Pancreas (tissue), 10 donors: ENCODE results near the gene ZNF33A. TPM values are rescaled to one million over a fixed set of nuclear protein-coding genes. Genes with fewer than 3 reads are reported as not detected.
"Not testable (repeated sequence)": the region's sequence is repeated elsewhere in the genome, so short reads cannot be mapped to it uniquely, and the experiment has no call there.

Experiments
- ATAC-seq, 4 donors: fragments of 200-7000 bp; cut with Tn5 transposase; one replicate each; pipeline versions ENCODE4 v1.8.0 to v1.9.1; 2020; ENCODE audit warnings: mild to moderate bottlenecking in 4 of 4, moderate library complexity in 4 of 4
- DNase-seq, 6 donors: peaks; one replicate each; pipeline ENCODE4 v3.0.0-alpha.2; 2020
- FAIRE-seq: peaks from 2 replicates; lab custom pipeline; 2012; peaks lifted over from hg19 to GRCh38; lab: Jason Lieb, UNC
- H3K27ac ChIP-seq, 4 donors: fragments of 200-600 bp; sonication (generic); 1 replicate in 3 of 4; 2 replicates in 1 of 4; pipeline versions ENCODE4 v1.5.0 to v1.8.0; 2020
- H3K27me3 ChIP-seq, 4 donors: fragments of 200-600 bp; one replicate each; pipeline ENCODE4 v1.8.0; 2021
- H3K36me3 ChIP-seq, 3 donors: fragments of 200-600 bp; sonication (generic) in 1 of 3; one replicate each; pipeline versions ENCODE4 v1.5.0 to v1.8.0; 2020 to 2021
- H3K4me1 ChIP-seq, 3 donors: fragments of 200-600 bp; one replicate each; pipeline ENCODE4 v1.8.0; 2021
- H3K4me3 ChIP-seq, 4 donors: fragments of 200-600 bp; sonication (generic) in 2 of 4; one replicate each; pipeline versions ENCODE4 v1.5.0 to v1.8.0; 2020 to 2021
- H3K9me3 ChIP-seq, 4 donors: fragments of 200-600 bp; one replicate each; pipeline ENCODE4 v1.8.0; 2021
- CTCF ChIP-seq, 4 donors: fragments of 200-600 bp; sonication (generic) in 3 of 4; IDR thresholded peaks; one replicate each; pipeline versions ENCODE4 v1.5.0 to v1.8.0; 2021; ENCODE audit warnings: antibody characterized with exemption in 4 of 4
- WGBS, 2 donors: extraction: QIAGEN DNeasy Blood & Tissue Kit; methylation state at CpG; one replicate each; pipeline ENCODE4 v1.1.7; 2013; 5-methylcytosine and 5-hydroxymethylcytosine counted together
- intact Hi-C, 3 donors: fragments of 100-400 bp; cut with DNase I; formaldehyde crosslinking; loops; one replicate each; pipeline versions ENCODE4 v1.11.1 to v1.14.2; 2022
- polyA plus RNA-seq, 2 donors: library from polyadenylated mRNA; stranded (reverse); fragments of 200-250 nt; gene quantifications; one replicate each; pipeline ENCODE4 v1.2.3, GENCODE V29; 2013
- total RNA-seq, 6 donors: library from RNA; stranded (reverse); fragmentation: NEBNext Ultra II Directional in 4 of 6; extraction: Animal tissue kit (Norgen Biotek cat#: 25700) in 4 of 6; gene quantifications; one replicate each; pipeline versions ENCODE4 v1.2.1 to v1.2.4, GENCODE V29; 2021 to 2023
- donor health status: healthy with polysubstance abuse.
- donor health status: DM: no; HTN: no; CAD: no; lungs with moderate emphysema.
- donor health status: DM: no; HTN: no; CAD: no.
- donor health status: control.
- donor health status: control.
- donor health status: Bipolar disorder and iron deficiency.
- donor health status: DM: yes; HTN: yes; CAD: no.
- donor health status: DM: no; HTN: no; CAD: no.
- donor health status: DM: no; HTN: no; CAD: no.
- donor health status: DM: yes; HTN: yes; CAD: no.

The ZNF33A gene
- total and polyA plus RNA-seq, 8 donors, result 9.7 to 32.1 (median 19.0) TPM

GRCh38 chr10:38054361-38054797 is 43.9 kb downstream of the ZNF33A start:
- FAIRE-seq, result no peak
- peak in 2 of 4 donors; percentile 21 to 38 for ATAC-seq
- Histone ChIP-seq H3K4me1 (no peaks in the 10 kb centered on the region), H3K4me3 (no peak overlapping the region), H3K36me3 (peaks cover 5 to 51% (median 14%) of the 10 kb centered on the region in 3 donors), H3K27me3 (no peaks in the 10 kb centered on the region), H3K27ac (no peak overlapping the region), H3K9me3 (peaks cover 0 to 11% (median 4%) of the 10 kb centered on the region in 4 donors)
- no peak for TF ChIP-seq CTCF (IDR thresholded peaks at IDR 0.05)
- no peak for DNase-seq
- intact Hi-C loops, result no loop called here

GRCh38 chr10:38055274-38055894 is 44.9 kb downstream of the ZNF33A start:
- WGBS, 2 donors, result 97% methylated on average over 5 of the region's 5 CpGs
- DNase-seq, ATAC-seq, H3K4me1 ChIP-seq, H3K27me3 ChIP-seq, FAIRE-seq, intact Hi-C loops, H3K27ac ChIP-seq, H3K4me3 ChIP-seq: not testable (repeated sequence)
- Histone ChIP-seq H3K9me3 (peaks cover 0 to 11% (median 4%) of the 10 kb centered on the region in 4 donors), H3K36me3 (peaks cover 5 to 52% (median 14%) of the 10 kb centered on the region in 3 donors)

- ATAC-seq, H3K36me3 ChIP-seq, FAIRE-seq, intact Hi-C loops, DNase-seq, H3K4me1 ChIP-seq, H3K4me3 ChIP-seq, H3K9me3 ChIP-seq, H3K27me3 ChIP-seq, H3K27ac ChIP-seq: not testable (repeated sequence)
- WGBS, 2 donors, result 63 to 72% methylated on average over 1 of the region's 1 CpG
Measured at GRCh38 chr10:38069663-38070062, 59.2 kb downstream of the ZNF33A start.

- 80 to 84% methylated on average over 8 of the region's 8 CpGs for WGBS, 2 donors
- Histone ChIP-seq H3K9me3 (no peaks in the 10 kb centered on the region), H3K27ac (no peak overlapping the region), H3K4me3 (no peak overlapping the region), H3K4me1 (no peaks in the 10 kb centered on the region), H3K27me3 (no peaks in the 10 kb centered on the region), H3K36me3 (no peaks in the 10 kb centered on the region)
- intact Hi-C loops, result no loop called here
- no peak for TF ChIP-seq CTCF (IDR thresholded peaks at IDR 0.05)
- no peak for DNase-seq
- ATAC-seq, result no peak
- FAIRE-seq, result no peak
Measured at GRCh38 chr10:38070501-38070900, 60.0 kb downstream of the ZNF33A start.

- Histone ChIP-seq H3K27ac (no peak overlapping the region), H3K27me3 (no peaks in the 10 kb centered on the region), H3K36me3 (no peaks in the 10 kb centered on the region), H3K9me3 (no peaks in the 10 kb centered on the region), H3K4me1 (no peaks in the 10 kb centered on the region), H3K4me3 (no peak overlapping the region)
- intact Hi-C loops, result no loop called here
- no peak for TF ChIP-seq CTCF (IDR thresholded peaks at IDR 0.05)
- no peak for DNase-seq
- ATAC-seq, result no peak
- FAIRE-seq, result no peak
Measured at GRCh38 chr10:38072552-38072951, 62.1 kb downstream of the ZNF33A start.

GRCh38 chr10:38076687-38077086 is 66.2 kb downstream of the ZNF33A start:
- WGBS, 2 donors, result 63 to 70% methylated on average over 2 of the region's 2 CpGs
- H3K4me1 ChIP-seq, result no peaks in the 10 kb centered on the region
- no peak for FAIRE-seq
- no peak for TF ChIP-seq CTCF (IDR thresholded peaks at IDR 0.05)
- intact Hi-C loops, result no loop called here
- no peak overlapping the region for H3K4me3 ChIP-seq
- H3K36me3 ChIP-seq, result no peaks in the 10 kb centered on the region
- H3K9me3 ChIP-seq, result no peaks in the 10 kb centered on the region
- H3K27me3 ChIP-seq, result no peaks in the 10 kb centered on the region
- ATAC-seq, result no peak
- H3K27ac ChIP-seq, result no peak overlapping the region
- DNase-seq, result no peak

- DNase-seq, ATAC-seq, intact Hi-C loops, H3K9me3 ChIP-seq, H3K27me3 ChIP-seq, H3K4me1 ChIP-seq, FAIRE-seq: not testable (repeated sequence)
- Histone ChIP-seq H3K4me3 (peak overlapping the region in 3 of 4 donors; percentile 74 to 87 (median 86)), H3K27ac (peak overlapping the region in 1 of 4 donors; percentile 90), H3K36me3 (peaks cover 0 to 13% (median 7%) of the 10 kb centered on the region in 3 donors)
- 94 to 95% methylated on average over 15 of the region's 15 CpGs for WGBS, 2 donors
Measured at GRCh38 chr10:38093318-38093717, 82.8 kb downstream of the ZNF33A start.
